OCI-LY3 (cell line): ENCODE measurements around the gene BAIAP2L2.
"Not testable (repeated sequence)": the region's sequence is repeated elsewhere in the genome, so short reads cannot be mapped to it uniquely, and the experiment has no call there.

Experiments
- H2AFZ ChIP-seq: fragments of 200-600, 300-600 bp; shearing (Covaris generic); 2 replicates; pipeline ENCODE4 v1.6.0; 2014; ENCODE audit warnings: antibody characterized with exemption, low read depth, low read length
- H3K27ac ChIP-seq: fragments of 200-600, 300-600 bp; sonication (generic); 2 replicates; pipeline ENCODE4 v1.5.1; 2014; ENCODE audit warnings: mild to moderate bottlenecking, low read length, moderate library complexity, mixed read lengths
- H3K27me3 ChIP-seq: fragments of 200-600, 300-600 bp; sonication (generic); 2 replicates; pipeline ENCODE4 v1.6.1; 2014; ENCODE audit warnings: low read depth, low read length, mixed read lengths
- H3K36me3 ChIP-seq: fragments of 200-600, 300-600 bp; sonication (generic); replicated peaks from 2 replicates; pipeline ENCODE3; 2014; ENCODE audit warnings: low read depth, low read length, mixed read lengths
- H3K4me1 ChIP-seq: fragments of 300-600, 200-600 bp; sonication (generic); 2 replicates; pipeline ENCODE4 v1.6.1; 2014; ENCODE audit warnings: low read length, mixed read lengths
- H3K4me2 ChIP-seq: fragments of 200-600, 300-600 bp; sonication (generic); 2 replicates; pipeline ENCODE4 v1.6.1; 2014; ENCODE audit warnings: low read length, mixed read lengths
- H3K4me3 ChIP-seq: fragments of 300-600, 200-600 bp; sonication (generic); 2 replicates; pipeline ENCODE4 v1.5.1; 2014; ENCODE audit warnings: antibody characterized with exemption, mild to moderate bottlenecking, low read length, moderate library complexity
- H3K79me2 ChIP-seq: fragments of 300-600, 200-600 bp; shearing (Covaris generic); 2 replicates; pipeline ENCODE4 v1.6.1; 2014; ENCODE audit warnings: mild to moderate bottlenecking, low read length, mixed read lengths
- H3K9ac ChIP-seq: fragments of 300-600, 200-600 bp; shearing (Covaris generic); 2 replicates; pipeline ENCODE4 v1.6.0; 2014; ENCODE audit warnings: mild to moderate bottlenecking, low read length, moderate library complexity
- H3K9me3 ChIP-seq: fragments of 200-600, 300-600 bp; shearing (Covaris generic); 2 replicates; pipeline ENCODE4 v1.6.1; 2014; ENCODE audit warnings: low read length, mixed read lengths; ENCODE audit not compliant: insufficient read depth
- H4K20me1 ChIP-seq: fragments of 200-600, 300-600 bp; sonication (generic); 2 replicates; pipeline ENCODE4 v1.6.1; 2016; ENCODE audit warnings: low read length, mixed read lengths; ENCODE audit not compliant: insufficient read depth
- EZH2phosphoT487 ChIP-seq: fragments of 200-600 bp; shearing (Covaris generic); IDR thresholded peaks from 2 replicates; pipeline ENCODE4 v1.6.1; 2018; ENCODE audit warnings: antibody characterized with exemption, mixed run types, low read depth
- TF ChIP-seq, protein P1 (sequence below): fragments of 200-600, 300-600 bp; sonication (generic); IDR thresholded peaks from 2 replicates; pipeline ENCODE4 v1.5.1; 2014; ENCODE audit warnings: antibody characterized with exemption, low read length, low read depth

The BAIAP2L2 gene

DNA sequence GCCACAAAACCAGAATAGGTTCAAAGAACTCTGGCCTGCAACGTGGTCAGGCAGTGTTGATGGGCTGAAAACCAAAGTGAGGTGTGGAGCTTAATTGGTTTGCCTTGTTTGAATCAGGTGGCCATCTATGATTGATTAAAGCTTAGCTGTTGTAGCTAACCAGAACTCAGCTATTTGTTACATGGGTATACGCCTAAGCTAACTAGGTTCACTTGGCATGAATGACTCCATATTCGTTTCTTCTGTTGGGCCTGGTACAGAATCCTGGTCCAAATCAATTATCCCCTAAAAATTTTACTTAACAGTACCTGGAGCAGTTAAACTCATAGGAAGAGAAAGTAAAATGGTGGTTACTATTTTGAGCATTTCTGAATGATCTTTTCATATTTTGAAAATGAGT, 7.7 kb upstream of the BAIAP2L2 start:
- Histone ChIP-seq H3K79me2 (no peaks in the 10 kb centered on the region), H2AFZ (no peak overlapping the region), H4K20me1 (no peaks in the 10 kb centered on the region), H3K4me3 (no peak overlapping the region), H3K27ac (no peak overlapping the region), H3K9ac (no peak overlapping the region), H3K9me3 (no peaks in the 10 kb centered on the region), H3K4me2 (no peak overlapping the region), H3K27me3 (no peaks in the 10 kb centered on the region), H3K4me1 (no peaks in the 10 kb centered on the region), H3K36me3 (no peaks in the 10 kb centered on the region)
- TF ChIP-seq, protein P1, sequence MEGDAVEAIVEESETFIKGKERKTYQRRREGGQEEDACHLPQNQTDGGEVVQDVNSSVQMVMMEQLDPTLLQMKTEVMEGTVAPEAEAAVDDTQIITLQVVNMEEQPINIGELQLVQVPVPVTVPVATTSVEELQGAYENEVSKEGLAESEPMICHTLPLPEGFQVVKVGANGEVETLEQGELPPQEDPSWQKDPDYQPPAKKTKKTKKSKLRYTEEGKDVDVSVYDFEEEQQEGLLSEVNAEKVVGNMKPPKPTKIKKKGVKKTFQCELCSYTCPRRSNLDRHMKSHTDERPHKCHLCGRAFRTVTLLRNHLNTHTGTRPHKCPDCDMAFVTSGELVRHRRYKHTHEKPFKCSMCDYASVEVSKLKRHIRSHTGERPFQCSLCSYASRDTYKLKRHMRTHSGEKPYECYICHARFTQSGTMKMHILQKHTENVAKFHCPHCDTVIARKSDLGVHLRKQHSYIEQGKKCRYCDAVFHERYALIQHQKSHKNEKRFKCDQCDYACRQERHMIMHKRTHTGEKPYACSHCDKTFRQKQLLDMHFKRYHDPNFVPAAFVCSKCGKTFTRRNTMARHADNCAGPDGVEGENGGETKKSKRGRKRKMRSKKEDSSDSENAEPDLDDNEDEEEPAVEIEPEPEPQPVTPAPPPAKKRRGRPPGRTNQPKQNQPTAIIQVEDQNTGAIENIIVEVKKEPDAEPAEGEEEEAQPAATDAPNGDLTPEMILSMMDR, result no peak

DNA sequence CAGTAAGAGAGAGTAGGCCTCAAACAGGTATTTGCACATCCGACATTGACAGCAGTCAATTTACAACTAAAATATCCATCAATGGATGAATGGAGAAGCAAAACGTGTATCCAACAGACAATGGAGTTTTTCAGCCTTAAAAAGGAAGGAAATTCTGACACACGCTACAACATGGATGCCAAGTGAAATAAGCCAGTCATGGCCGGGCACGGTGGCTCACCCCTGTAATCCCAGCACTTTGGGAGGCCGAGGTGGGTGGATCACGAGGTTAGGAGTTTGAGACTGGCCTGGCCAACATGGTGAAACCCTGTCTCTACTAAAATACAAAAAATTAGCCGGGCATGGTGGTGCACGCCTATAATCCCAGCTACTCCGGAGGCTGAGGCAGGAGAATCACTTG, 7.1 kb upstream of the BAIAP2L2 start:
- H3K9ac ChIP-seq, H3K4me2 ChIP-seq, H3K27me3 ChIP-seq, H3K9me3 ChIP-seq, H3K4me3 ChIP-seq, H2AFZ ChIP-seq, H3K4me1 ChIP-seq, H4K20me1 ChIP-seq, H3K79me2 ChIP-seq, H3K36me3 ChIP-seq, H3K27ac ChIP-seq: not testable (repeated sequence)

DNA sequence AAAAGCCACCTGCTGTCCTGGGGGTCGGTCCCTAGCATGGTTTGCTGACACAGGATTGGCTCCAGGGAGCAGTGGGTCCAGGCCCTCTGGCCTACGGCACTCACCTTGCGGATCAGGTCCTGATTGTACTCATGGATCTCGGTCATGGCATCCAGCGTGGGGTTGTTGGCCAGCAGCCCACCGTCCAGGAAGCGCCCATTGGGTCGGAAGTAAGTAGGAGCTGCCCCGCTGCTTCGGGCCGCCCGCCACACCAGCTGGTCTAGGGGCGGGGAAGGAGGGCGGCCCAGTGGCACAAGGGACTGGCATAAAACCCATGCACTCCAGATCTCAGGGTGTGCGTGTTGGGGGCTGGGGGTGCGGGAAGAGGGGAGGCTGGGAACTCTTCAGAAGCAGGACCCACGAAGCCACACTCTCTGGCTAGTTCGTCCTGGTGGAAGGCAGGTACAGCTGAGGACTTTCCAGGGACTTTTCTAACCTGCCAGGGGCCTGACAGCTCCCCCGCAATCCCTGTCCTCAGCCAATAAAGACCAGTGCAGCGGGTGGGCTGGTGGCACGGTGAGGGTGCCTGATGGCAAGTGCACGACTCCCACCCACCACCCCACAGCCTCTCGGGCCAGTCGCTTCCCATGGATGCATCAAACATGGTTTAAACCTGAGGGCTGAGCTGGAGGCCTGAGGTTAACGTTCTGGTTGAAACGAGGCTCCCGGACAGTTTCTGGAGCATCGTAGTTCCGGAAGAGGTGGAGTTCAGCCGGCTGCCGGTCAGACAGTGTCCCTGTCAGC, 5.1 kb upstream of the BAIAP2L2 start:
- H3K27me3 ChIP-seq, result no peaks in the 10 kb centered on the region
- H3K4me2 ChIP-seq, result no peak overlapping the region
- H3K4me3 ChIP-seq, result no peak overlapping the region
- no peaks in the 10 kb centered on the region for H4K20me1 ChIP-seq
- TF ChIP-seq EZH2phosphoT487, result no peak
- TF ChIP-seq, protein P1, result no peak
- H3K27ac ChIP-seq, result no peak overlapping the region
- H3K9me3 ChIP-seq, result no peaks in the 10 kb centered on the region
- no peaks in the 10 kb centered on the region for H3K36me3 ChIP-seq
- H3K9ac ChIP-seq, result no peak overlapping the region
- no peaks in the 10 kb centered on the region for H3K4me1 ChIP-seq
- H2AFZ ChIP-seq, result no peak overlapping the region
- no peaks in the 10 kb centered on the region for H3K79me2 ChIP-seq

DNA sequence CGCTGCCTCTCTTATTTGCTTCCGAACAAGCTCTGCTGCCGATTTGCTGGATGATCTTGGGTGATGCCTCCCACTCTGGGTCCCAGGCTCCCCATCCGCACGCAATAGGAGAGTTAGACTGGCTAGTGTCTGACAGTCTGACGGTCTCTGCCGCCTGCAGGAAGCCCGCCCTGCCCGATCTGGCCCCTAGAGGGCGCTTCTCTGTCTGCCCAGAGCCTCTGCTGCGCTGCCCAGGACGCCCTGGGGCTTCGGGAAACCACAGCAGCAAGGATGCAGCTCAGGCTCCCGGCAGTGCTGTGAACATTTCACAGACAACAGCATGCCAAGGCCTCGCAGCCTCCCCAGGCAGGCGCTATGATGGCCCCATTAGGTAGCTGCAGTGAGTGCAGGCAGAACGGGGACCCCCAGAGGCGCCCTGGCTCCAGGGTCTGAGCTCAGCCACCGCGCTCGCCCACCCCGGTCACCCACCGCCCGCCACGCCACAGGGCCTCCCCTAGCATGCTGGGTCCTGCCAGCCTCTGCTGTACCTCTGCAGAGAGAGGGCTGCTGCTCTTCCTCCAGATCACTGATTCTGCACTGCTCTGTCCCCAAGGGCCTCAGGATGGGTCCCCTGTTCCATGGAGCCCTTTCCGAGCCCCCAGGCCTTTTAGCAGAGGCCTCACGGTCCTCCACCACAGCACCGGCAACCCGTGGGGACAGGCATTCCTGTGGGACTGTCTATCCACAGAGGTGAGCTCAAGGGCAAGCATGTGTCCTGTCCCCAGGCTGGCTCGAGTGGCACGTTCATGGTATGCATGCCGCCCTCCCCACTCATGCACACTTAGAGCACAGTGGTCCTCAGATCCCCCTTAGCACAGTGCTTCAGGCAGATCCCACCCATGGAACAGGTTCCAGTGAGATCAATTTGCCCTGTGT, 4.3 kb upstream of the BAIAP2L2 start:
- no peaks in the 10 kb centered on the region for H3K36me3 ChIP-seq
- no peak overlapping the region for H3K4me3 ChIP-seq
- no peaks in the 10 kb centered on the region for H3K79me2 ChIP-seq
- H3K9me3 ChIP-seq, result no peaks in the 10 kb centered on the region
- H3K4me2 ChIP-seq, result no peak overlapping the region
- H3K9ac ChIP-seq, result no peak overlapping the region
- H2AFZ ChIP-seq, result no peak overlapping the region
- H4K20me1 ChIP-seq, result no peaks in the 10 kb centered on the region
- no peaks in the 10 kb centered on the region for H3K4me1 ChIP-seq
- no peaks in the 10 kb centered on the region for H3K27me3 ChIP-seq
- H3K27ac ChIP-seq, result no peak overlapping the region
- TF ChIP-seq, protein P1, result peak; percentile 95
- TF ChIP-seq EZH2phosphoT487, result no peak
